Kasumi-1 (cell line): ENCODE results near the gene RCSD1.
"Not testable (repeated sequence)": the region's sequence is repeated elsewhere in the genome, so short reads cannot be mapped to it uniquely, and the experiment has no call there.

Source experiments
- DNase-seq, 2 experiments: peaks; one replicate each; lab custom pipeline; 2025; lab: John Stamatoyannopoulos, UW

The RCSD1 gene

DNA sequence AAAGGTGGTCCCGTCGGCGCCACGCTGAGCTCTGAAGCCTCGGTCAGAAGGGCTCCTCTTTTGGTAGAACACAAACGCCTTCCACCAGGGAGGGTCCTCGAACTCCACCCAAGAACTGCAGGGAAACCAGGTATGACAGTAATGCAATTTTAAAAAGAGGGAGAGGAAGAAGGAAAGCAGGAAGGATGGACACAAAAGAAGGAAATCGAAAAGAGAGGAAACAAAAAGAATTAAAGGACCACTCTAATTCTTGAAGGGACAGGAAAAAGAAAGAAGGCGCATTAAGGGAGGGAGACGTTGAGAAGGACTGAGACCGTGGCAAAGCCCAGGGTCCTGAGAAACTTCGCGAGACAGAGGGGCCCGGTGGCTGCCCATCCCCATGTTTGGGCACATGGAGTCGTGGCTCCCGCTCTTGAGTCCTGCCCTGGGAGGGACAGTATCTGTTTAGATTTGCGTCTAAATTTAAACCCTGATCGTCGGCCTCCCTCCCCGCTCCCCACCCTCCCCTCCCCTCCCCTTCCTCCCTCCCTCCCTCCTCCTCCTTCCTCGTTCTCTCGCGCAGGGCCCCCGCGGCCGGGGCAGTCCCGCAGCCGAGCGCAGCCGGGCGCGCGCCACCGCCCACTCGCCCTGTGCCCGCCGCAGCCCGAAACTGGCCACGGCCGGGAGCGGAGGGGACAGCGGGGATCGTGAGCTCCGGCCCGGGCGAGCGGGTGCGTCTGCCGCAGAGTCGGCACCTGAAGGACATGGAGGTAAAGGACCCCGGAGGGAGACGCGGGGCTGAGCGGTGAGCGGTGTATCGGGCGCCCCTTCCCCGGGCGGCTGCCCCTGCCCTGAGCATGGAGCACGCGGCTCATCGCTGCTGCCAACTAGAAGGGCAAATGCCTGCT, at the start of gene RCSD1:
RCSD1 (plus strand) TSS at position 552 of the 887 bp plus-strand sequence; CDS start at position 744, 192 bp downstream.
- DNase-seq, result peak; percentile 44 to 50

DNA sequence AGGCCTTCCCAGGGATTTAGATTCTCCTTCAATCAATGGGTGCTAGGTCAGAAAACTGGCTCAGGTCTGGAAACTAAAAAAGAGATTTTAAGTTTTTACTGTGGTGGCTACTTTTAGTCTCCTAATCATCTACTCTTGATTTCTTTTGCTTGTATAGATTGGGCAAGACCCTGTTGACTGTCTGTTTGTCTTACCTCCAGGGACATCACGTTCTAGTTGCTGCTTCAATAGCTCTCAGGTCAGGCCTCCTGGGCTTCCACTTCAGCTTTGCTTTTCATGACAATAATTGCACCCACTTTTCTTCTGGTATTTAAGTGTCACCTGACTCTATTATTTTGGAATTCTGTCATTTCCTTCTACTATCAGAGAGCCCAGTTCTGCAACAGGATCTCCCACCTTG, 48.0 kb upstream of the RCSD1 start:
- no peak for DNase-seq

GRCh38 chr1:167582722-167583121, 47.3 kb upstream of the RCSD1 start:
- DNase-seq, result no peak

DNA sequence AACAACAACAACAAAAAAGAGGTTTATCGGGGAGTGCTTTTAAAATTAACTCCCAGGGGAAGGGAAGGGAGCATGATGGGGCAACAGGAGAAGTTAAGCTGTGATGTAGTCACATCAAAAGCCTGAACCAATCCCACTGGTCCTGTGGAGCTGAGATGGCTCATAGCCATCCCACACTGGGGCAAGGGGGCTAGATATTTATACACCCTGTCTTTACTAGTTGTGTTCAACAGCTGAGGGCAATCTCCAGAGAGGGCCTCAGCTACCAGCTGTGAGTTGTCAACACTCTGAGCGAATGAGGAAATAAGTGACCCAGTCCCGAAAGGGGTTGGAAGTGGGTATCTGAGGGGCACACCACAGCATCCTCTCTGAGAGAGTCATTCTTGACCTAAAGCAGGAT, 45.5 kb upstream of the RCSD1 start:
- DNase-seq, result no peak

GRCh38 chr1:167587342-167587741, 42.7 kb upstream of the RCSD1 start:
- no peak for DNase-seq

- no peak for DNase-seq
Measured at GRCh38 chr1:167587872-167588271, 42.2 kb upstream of the RCSD1 start.

DNA sequence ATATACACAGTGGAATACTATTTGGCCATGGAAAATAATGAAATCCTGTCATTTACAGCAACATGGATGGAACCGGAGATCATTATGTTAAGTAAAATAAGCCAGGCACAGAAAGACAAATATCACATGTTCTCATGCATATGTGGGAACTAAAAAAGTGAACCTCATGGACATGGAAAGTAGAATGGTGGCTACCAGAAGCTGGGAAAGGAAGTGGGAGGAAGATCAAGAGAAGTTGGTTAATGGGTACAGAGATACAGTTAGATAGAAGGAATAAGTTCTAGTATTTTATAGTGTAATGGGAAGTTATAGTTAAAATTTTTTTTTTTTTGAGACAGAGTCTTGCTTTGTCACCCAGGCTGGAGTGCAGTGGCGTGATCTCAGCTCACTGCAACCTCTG, 41.7 kb upstream of the RCSD1 start:
- DNase-seq, result no peak

DNA sequence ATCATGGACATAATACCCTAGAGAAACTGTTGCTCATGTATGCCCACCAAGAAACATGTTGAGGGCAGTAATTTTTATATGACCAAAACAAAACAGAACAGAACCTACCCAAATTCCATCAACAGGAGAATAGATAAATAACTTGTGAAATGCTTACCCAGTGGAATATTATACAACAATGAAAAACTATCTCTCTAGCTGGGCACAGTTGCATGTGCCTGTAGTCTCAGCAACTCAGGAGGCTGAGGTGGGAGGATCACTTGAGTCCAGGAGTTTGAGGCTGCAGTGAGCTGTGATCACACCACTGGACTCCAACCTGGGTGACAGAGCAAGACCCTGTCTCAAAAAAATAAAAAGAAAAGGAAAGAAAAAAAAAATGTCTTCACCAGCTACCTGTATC, 37.6 kb upstream of the RCSD1 start:
- no peak for DNase-seq

DNA sequence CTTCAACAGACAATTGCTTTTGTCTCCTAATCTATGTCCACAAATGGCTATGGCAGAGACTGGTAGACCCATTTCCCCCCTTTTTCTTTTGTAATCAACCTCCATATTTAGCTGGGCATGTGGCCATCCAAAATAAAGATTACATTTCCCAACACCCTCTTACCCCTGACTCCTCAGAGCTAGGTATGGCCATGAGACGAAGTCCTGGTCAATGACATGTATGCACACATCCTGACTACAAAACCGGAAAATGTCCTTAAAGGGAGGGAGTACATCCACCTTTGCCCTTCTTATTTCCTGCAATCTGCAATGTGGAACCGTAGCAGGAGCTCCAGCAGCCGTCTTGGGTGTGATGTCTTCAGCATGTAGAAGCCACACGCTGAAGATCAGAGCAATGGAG, 36.2 kb upstream of the RCSD1 start:
- DNase-seq, result no peak

DNA sequence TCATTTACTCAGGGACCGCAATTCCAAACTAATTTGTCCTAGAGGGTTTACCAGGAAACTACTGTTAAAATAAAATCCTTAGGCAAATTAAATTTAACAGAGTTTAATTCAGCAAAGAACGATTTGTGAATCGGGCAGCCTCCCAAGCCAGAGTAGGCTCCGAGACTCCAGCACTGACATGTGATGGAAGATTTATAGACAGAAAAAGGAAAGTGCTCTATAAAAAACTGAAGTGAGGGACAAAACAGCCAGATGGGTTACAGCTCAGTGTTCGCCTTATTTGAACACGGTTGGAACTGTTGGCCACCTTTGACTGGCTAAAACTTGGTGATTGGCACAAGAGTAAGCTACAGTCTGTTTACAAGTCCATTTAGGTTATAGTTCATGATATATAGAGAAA, 35.2 kb upstream of the RCSD1 start:
- no peak for DNase-seq

DNA sequence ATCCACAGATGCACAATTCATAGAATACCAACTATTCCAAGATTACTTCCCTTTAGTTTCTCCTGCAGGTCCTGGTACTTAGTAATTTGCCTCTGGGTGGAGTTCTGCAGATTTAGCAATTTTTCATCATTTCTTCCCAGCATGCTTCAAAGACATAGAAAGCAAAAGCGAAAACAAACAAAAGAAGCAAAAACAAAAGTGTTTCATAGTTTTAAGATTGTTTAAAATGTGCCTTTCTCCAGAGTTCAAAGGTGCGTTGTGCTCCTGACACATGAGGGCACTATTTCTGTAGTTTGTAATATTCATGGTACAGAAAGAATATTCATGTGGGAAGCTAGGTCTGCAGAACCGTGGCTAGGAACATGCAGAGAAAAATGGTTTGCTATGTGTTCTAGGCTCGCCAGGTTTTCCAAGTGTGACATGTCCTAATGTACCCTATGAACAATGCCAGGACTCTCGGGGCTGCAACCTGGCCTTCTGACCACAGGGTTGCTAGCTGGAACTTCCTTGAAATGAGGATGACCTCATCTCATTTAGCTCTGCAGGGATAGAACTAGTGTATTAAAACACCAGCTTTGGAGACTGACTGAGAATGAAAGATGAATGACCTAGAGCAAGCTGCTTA, 30.0 kb upstream of the RCSD1 start:
- DNase-seq, result peak; percentile 72 to 81

DNA sequence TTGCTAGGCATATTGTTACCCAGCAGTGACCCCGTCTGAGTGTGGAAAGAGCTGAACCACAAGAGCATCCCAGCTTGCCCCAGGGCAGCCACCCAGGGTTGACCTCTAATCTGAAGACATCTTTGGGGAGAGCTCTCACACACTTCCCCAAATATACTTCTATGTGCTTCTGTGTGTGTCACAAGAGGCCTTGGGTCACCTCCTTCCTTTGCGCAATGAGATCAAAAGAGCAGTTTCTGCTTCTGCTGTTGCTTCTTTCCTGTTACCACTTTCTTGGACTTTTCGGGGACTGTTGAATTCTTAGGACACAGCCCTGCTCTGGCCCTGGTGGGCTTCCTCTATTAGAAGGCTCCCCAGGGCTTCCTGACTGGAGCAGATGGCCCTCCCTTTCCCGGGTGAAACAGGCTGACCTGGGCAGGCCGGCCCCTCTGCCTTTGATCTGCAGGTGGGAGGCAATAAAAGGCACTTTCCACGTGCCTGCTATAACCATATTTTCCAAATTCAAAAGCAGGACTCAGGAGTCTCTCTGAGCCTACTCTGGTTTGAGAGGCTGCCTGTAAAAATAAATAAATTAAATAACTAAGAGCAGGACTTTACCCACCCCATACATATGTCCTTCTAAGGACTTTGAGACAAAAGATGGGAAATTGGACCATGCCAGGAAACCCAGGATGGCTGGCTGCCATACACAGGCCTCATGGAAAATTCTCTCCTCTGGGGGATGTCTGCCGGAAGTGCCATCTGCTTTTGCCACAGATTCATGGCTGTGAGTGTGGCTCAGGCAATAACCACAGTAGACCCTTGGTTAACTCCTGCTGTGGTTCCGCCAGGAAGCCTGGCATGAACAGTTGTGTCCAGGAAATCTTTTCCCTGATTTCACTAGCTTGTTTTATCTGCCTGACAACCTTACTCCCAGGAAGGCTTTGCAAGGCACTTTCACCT, 28.3 kb upstream of the RCSD1 start:
- peak; percentile 95 for DNase-seq

GRCh38 chr1:167602840-167603239, 27.2 kb upstream of the RCSD1 start:
- no peak for DNase-seq

DNA sequence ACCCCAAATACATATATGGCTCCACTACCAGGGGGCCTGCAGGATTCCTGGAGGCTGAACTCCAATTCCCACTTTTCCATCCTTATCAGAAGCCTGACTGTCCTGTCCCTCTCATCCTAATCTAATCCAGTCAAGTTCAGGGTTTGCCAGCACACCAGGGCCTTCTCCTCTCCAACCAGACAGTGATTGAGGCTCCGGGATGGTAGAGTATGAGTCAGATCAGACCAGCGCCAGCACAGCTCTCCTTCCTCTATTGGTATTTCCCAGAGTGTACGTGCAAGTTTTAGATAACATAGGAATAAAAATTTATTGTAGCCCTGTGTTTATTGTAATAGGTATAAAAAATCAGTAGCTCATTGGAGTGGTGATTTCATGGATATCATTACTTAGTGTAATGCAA, 24.5 kb upstream of the RCSD1 start:
- no peak for DNase-seq

DNA sequence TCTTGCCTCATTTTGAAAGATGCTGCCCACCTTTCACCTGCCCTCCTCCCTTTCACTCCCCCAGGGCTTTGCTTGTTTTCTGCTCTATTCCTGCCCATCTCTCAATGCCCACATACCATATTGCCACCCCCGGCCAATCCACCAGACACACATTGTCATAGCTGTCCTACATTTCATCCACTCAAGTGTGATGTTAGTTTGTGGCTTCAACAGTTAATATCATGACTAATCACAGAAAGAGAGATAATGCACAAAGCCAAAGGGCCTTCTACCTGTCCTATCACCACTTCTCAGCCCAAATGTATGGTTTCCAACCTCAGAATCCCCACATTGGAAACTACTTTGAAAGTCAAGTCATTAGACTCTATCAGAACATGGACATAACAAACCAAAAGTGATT, 18.0 kb upstream of the RCSD1 start:
- no peak for DNase-seq

DNA sequence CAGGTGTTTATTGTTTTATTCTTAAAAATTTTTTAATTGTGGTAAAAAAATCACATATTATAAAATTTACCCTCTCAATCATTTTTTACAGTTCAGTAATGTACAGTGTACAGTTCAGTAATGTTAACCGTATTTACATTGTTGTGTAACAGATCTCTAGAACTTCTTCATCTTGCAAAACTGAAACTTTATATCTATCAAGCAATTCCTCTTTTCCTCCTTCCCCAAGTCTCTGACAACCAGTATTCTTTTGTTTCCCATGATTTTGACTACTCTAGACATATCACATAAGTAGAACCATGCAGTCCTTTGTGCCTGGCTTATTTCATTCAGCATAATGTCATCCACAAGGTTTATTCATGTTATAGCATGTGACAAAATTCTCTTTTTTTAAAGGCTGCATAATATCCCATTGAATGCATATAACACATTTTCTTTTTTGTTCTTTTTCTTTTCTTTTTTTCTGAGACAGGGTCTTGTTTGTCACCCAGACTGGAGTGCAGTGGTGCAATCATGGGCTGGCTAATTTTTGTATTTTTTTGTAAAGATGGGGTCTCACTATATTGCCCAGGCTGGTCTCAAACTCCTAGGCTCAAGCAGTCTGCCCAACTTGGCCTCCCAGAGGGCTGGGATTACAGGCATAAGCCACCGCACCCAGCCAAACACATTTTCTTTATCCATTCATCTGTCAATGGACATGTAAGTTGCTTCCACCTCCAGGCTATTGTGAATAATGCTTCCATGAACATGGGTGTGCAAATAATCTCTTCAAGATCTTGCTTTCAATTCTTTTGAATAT, 17.2 kb upstream of the RCSD1 start:
- DNase-seq, result no peak

DNA sequence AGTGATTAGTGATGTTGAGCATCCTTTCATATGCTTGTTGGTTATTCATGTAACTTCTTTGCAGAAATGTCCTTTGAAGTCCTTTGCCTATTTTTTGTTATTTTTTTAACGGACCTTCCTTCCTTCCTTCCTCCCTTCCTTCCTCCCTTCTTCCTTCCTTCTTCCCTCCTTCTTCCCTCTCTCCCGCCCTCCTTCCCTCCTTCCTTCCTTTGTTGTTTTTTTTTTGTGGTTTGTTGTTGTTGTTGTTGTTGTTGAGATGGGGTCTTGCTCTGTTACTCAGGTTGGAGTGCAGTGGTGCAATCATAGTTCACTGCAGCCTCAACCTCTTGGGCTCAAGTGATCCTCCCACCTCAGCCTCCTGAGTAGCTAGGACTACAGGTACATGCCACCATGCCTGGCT, 16.0 kb upstream of the RCSD1 start:
- DNase-seq, result not testable (repeated sequence)

GRCh38 chr1:167614851-167615250, 15.2 kb upstream of the RCSD1 start:
- DNase-seq, result no peak

- DNase-seq, result no peak
Measured at GRCh38 chr1:167616521-167616920, 13.5 kb upstream of the RCSD1 start.

- DNase-seq, result peak; percentile 84 to 90
Measured at GRCh38 chr1:167617153-167618147, 12.6 kb upstream of the RCSD1 start.
